ENCODE results near the gene PAM16.
"Not testable (repeated sequence)": the region's sequence is repeated elsewhere in the genome, so short reads cannot be mapped to it uniquely, and the experiment has no call there.

Gene PAM16

DNA sequence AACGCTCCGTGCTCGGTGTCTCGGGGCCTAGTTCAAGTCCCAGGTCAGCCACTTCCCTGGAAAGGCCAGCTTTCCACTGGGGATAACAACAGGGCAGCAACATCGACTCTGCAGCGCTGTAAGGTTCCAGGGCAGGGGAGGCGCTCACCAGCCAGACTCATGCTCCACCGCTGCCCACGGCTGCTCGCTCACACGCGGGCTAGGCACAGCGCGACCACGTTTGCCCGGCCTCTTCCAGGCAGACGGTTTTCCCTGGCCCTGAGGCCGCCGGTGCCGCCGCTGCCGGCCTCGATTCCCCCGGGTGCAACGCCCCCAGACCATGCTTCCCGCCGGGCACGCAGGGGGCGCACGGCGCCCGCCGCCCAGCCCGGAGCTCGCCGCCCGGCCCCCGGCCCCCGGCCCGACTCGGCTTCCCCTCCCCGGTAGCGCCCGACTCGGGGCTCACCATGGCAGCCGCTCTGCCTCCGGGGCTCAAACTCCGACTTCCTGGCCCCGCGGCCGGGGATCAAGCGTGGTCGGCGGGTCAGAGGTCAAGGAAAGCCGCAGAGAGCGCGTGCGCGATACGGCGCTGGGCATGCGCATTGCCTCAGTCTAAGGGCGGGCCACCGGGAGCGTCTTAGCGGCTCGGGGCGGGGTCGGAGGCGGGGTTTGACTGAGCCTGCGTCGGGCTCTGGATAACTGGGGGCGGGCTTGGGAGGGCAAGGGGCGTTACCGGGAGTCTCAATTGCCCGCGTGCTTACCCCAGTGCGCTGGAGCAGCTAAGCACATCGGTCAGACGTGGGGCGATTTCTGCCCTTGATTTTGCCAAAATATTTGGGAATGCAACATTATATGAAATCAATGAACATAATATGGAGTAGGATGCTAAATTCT, at the start of gene PAM16:
Gene PAM16, minus strand, starts transcription at position 535 of the 873 bp plus-strand sequence. Its CDS starts 87 bp downstream, at position 448.
- DNase-seq, result peak; percentile 99

DNA sequence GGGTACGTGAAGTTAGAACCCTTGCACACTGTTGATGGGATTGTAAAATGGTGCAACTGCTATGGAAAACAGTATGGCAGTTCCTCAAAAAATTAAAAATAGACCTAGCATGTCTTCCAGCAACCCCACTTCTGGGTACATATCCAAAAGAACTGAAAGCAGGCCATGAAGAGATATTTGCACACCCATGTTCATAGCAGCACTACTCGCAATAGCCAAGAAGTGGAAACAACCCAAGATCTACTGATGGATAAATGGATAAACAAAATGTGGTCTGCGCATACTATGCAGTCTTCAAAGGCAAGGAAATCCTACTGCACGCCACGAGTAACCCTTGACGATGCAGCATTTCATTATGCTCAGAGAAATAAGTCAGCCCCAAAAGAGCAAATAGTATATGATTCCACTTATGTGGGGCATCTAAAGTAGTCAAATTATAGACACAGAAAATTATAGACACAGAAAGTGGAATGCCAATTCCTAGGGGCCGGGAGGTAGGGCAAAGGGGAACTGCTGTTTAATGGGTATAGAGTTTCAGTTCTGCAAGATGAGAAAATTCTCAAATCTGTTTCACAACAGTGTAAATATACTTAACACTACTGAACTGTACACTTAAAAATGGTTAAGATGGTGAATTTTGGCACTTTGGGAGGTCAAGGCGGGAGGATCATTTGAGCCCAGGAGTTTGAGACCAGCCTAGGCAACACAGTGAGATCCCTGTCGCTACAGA, 48.0 kb upstream of the PAM16 start:
- no peak for DNase-seq

DNA sequence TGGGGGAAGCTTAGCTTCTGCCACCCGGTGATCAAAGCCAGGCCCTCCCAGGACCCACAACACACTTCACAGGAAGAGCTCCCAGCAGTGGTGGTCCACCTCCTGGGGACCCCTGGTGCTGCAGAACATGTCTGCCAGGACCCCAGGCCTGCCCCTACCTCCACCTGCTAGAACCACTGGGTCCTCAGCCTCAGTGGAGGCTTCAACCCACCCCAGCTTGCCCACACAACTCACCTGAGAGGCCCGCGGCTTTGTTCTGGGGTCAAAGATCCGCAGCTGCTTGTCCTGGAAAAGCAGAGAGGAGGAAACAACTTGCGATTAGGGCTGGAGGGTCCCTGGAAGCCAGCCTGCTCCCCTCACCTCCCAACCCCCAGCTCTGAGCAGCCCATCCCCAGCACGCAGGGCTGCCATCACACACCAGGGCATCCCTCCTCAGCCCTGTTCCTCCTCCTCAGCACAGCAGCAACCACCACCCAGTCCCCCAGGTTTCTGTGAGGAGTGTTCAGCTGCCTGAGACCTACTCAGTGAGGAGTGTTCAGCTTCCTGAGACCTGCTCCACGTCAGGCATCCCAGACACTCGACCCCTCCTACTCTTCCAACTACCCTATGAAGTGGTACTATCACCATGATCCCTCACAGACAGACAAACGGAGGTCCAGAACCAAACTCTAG, 44.1 kb upstream of the PAM16 start:
- no peak for DNase-seq

- DNase-seq, result not testable (repeated sequence)
Measured at GRCh38 chr16:4393850-4394249, 42.7 kb upstream of the PAM16 start.

DNA sequence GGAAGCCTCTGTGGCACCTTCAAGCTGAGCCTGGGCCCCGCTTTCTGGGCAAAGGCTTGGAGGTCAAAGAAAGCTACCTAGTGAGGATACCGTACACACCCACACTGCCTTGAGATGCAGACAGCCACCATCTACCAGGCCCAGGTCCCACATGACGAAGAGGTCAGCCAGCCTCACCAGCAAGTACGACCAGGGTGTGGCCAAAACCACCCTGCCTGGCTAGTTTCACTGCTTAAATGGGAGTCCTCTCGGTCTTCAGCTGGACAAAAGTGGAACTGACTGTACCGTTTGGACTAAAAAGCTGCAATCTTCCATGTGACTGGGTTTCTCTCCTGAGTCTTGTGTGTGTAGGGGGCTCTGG, 42.1 kb upstream of the PAM16 start:
- no peak for DNase-seq

DNA sequence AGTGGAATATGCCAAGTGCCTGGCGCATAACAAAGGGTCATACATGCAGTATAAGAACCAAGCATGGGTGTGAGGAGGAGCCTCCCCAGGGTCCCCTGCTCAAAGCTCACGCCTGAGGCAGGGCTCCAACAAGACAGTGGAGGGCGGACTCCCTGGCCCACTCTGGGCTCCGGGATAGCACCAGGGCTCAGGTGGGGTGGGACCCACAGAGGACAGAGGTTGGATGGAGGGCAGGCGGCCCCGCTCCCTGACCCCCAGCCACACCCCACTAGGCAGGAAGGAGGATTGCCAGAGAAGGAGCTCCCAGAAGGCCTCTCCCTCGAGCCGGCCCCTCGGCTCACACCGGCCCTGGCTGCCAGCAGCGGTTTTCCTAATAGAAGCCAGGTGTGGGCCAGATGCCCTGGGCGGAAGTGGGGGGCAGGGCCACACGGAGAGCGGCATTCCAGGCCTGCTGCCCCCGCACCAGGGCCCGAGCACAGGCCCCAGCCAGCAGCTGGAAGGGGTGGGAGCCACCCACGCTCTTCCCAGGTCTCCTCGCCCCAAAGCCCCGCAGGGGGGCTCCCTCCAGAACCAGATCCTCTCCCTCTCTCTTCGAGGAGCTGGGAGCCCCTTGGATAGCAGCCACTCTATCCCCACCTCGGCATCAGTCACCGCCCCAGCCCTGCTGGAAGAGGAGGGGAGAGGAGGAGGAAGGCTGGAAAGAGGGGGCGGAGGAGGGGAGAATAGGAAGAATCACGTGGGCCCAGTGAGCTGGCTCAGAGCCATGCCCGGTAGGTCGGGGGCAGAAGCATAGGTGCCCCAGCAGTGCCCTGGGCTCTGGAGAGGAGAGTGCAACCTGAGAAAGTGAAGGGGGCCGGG, 41.5 kb upstream of the PAM16 start:
- DNase-seq, result no peak

DNA sequence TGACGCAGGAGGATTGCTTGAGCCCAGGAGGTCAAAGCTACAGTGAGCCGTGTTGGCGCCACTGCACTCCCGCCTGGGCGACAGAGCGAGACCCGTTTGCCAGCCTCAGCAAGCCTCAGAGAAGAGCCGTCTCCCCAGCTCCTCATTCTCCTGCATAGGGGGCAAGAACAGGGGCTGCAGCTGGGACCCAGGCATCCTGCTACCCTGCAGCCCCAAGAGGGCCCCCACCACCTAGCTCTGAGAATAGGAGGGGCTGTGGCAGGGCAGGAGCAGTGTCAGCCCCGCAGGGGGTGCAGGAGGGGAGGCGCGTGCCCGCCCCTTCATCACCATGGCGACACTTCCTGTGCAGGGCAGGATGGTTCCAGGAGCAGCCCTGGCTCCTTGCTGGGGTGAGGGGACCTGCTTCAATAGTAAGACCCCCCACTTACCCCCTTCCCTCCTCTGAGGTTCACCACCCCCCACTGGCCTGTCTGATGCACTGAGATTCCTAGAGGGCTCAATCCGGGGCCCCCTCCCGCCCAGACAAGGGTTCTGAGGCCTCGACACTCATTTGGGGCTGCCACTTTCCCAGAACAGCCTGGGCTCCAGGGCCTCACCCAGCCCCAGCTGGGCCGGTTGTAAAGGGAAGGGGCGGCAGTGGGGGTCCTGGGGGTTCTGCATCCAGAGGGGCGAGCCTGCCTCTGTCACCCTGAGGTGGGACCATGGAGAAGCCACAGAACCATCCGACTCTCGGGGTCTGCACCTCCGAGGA, 40.7 kb upstream of the PAM16 start:
- no peak for DNase-seq

- no peak for DNase-seq
Measured at GRCh38 chr16:4390266-4391260, 39.4 kb upstream of the PAM16 start.

- DNase-seq, result no peak
Measured at GRCh38 chr16:4389051-4389955, 38.2 kb upstream of the PAM16 start.

DNA sequence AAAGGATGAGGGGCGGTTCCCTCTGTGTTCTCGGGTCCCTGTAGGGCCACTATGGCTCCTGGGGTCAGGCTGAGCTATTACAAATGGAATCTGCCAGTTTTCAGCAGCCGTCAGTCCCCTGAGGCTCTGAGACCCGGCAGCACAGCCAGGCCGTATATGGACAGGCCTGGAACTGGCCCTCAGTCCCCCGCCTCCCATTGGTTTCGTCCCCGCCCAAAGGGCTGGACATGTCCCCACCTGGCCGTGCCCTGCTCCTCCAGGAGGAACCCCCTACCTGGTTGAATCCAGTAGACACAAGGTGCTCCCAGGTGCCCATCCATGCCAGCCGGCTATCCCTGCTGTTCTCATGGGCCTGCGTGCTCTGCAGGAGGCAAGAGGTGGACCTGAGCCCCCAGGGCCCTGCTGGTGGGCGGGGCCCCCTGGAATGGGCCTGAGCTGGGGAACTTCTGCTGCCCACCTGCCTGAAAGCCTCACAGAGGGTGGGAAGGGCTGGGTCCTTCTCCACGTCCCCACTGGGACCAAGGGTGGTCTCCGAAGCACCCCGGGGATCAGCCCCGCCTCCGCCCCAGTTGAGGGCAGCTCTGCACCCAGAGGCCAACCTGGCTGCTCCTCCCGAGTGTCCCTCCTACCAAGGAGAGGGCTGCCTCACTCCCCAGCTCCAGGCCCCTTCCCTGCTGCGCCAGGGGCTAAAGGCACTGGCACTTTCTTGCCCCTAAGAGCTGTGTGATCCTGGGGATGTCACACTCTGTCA, 37.3 kb upstream of the PAM16 start:
- no peak for DNase-seq

GRCh38 chr16:4387781-4388180, 36.7 kb upstream of the PAM16 start:
- DNase-seq, result no peak

DNA sequence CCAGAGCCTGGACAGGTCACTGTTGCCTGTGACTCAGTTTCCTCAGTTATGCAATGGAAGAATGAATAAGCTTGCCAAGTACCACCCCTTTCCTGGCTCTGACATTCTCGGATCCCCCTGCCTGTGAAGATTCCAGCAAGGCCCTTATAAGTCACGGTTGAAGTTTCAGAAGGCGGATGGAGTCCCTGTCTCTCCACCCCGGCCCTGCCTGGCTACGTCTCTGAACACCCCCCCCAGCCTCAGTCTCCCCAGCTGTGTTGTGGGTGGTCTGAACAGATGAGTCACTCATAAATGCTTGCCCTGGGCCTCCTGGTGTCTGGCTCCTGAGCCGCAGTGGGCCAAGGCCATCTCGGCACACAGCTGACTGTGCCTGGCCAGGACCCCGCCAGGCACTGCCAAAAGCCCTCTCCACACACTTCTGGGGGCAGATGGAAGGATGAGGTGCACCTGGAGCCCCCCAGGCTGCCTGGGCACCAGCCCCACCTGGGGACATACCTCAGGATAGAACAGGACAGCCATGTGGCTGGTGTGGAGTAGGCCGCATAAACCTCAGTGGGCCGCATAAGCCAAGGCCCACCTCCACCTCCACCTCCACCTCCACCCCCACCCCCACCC, 35.9 kb upstream of the PAM16 start:
- no peak for DNase-seq

GRCh38 chr16:4386451-4386805, 35.3 kb upstream of the PAM16 start:
- no peak for DNase-seq

- no peak for DNase-seq
Measured at GRCh38 chr16:4385789-4386450, 34.8 kb upstream of the PAM16 start.

GRCh38 chr16:4385066-4385788, 34.1 kb upstream of the PAM16 start:
- DNase-seq, result no peak

DNA sequence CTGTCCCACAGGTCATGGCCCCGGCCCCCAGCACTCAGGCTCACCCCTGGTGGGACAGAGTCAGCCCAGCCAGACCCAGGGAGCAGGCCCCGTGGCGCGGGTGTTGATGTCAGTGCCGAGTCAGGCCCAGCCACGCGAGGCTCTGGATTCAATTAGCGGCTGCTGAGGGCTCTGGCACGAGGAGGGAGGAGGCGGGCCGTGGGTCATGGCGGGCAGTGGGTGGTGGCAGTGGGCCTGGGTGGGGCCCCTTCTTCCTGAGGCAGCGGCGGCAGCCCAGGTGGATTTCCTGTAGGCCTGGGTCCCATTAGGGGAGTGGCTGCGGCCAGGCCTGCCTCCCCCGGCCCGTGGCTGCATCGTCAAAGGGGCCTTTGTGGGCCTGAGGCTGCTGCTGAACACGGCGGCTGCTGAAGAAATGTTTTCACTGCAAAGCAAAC, 33.4 kb upstream of the PAM16 start:
- DNase-seq, result no peak
